ENCODE data around the gene FLNB.

DNA sequence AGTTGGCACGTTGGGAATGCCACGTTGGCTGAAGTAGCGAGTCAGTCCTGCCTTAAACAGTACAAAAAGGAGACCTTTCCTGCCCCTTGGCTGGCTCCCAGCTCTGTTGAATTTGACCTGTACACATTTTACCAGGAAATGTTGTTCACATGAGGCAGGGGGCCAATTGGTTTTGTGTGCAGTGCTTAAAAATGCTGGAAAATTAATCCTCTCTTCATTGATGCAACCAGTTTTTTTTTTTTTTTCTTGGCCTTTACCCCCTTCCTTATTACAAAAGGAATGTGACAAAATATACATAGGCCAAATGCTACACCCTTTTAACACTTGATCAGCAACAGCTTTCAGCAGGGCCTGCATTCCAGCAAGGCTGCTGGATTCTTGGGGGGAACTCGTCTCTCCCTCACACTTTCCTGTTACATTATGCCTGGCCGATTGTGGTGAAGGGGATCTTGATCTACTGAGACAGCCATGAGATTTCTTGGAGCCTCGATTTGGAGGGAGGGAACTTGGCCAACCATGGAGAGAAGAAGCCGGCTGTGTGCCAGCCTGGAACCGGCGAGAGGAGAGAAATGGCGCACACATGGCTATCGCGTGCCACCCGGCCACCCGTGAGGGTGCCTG is 109.4 kb downstream of the FLNB start:
- peak in 2 of 3 donors; percentile 33 to 71 for TF ChIP-seq POLR2AphosphoS5 (IDR thresholded peaks at IDR 0.05)
- TF ChIP-seq, protein P1, sequence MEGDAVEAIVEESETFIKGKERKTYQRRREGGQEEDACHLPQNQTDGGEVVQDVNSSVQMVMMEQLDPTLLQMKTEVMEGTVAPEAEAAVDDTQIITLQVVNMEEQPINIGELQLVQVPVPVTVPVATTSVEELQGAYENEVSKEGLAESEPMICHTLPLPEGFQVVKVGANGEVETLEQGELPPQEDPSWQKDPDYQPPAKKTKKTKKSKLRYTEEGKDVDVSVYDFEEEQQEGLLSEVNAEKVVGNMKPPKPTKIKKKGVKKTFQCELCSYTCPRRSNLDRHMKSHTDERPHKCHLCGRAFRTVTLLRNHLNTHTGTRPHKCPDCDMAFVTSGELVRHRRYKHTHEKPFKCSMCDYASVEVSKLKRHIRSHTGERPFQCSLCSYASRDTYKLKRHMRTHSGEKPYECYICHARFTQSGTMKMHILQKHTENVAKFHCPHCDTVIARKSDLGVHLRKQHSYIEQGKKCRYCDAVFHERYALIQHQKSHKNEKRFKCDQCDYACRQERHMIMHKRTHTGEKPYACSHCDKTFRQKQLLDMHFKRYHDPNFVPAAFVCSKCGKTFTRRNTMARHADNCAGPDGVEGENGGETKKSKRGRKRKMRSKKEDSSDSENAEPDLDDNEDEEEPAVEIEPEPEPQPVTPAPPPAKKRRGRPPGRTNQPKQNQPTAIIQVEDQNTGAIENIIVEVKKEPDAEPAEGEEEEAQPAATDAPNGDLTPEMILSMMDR (IDR thresholded peaks at IDR 0.05), result no peak
- no peak for TF ChIP-seq POLR2A (IDR thresholded peaks at IDR 0.05)
- TF ChIP-seq EP300 (IDR thresholded peaks at IDR 0.05), result no peak
